SH-SY5Y (cell line): ENCODE data around the gene KMT2D.

Experiments used
- GATA2 ChIP-seq: IDR thresholded peaks from 2 replicates; pipeline ENCODE4 v1.6.1; 2011; ENCODE audit warnings: mild to moderate bottlenecking, low read depth, low read length
- GATA3 ChIP-seq: IDR thresholded peaks from 2 replicates; pipeline ENCODE4 v1.6.1; 2011; ENCODE audit warnings: low read depth, mild to moderate bottlenecking, low read length, moderate library complexity

- TF ChIP-seq GATA2 = no peak
- TF ChIP-seq GATA3 = no peak
Observed at GRCh38 chr12:49069507-49070346, 9.1 kb upstream of the KMT2D start, which contains the start of gene RHEBL1.
